GM21619 (cell line): Measurements from ENCODE around the gene DNAI4.
"Not testable (repeated sequence)": the region's sequence is repeated elsewhere in the genome, so short reads cannot be mapped to it uniquely, and the experiment has no call there.

Source experiments
- ATAC-seq: cut with Tn5 transposase; IDR thresholded peaks from one replicate; pipeline ENCODE4 v1.9.1; 2021; ENCODE audit not compliant: unreplicated experiment

Gene DNAI4

DNA sequence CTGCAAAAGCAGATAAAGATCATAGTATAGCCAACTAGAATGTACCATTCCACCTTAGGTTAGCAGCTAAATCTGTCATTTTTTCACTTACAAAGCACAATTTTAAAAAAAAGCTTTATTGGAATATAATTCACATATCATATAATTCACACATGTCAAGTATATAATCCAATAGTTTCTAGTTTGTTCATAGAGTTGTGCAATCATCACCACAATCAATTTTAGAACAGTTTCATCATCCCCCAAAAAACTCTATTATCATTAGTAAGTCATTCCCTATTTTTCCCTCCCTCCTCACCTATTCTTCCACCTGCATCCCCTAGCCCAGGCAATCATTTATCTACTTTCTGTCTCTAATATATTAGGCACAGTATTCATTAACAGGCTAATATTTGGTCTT lies 91.5 kb downstream of the DNAI4 start:
- no peak for ATAC-seq

DNA sequence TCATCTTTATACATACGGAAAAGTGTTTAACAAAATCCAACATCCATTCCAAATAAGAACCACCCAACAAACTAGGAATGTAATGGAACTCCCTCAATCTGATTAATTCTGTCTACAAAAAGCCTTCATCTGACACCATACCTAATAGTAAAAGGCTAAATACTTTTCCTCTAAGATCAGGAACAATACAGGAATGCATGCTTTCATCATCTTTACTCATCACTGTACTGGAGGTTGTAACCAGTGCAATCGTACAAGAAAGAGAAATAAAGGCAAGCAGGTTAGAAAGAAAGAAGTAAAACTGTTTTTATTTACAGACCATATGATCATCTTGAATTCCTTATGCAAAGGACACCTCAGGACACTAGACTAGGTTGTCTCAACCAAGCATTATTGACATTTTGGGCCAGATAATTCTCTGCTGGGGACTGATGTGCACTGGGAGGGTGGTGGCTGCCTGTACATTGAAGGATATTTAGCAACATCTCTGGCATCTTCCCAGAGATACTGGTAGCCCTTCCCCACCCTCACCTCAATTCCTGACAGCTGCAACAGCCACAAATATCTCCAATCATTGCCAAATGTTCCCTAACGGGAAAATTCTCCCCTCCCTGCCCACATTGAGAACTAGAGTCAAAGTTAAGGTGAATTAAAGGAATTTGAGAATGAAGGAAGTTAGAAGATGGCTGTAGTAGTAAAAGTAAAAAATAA lies 93.0 kb downstream of the DNAI4 start:
- ATAC-seq, result no peak

DNA sequence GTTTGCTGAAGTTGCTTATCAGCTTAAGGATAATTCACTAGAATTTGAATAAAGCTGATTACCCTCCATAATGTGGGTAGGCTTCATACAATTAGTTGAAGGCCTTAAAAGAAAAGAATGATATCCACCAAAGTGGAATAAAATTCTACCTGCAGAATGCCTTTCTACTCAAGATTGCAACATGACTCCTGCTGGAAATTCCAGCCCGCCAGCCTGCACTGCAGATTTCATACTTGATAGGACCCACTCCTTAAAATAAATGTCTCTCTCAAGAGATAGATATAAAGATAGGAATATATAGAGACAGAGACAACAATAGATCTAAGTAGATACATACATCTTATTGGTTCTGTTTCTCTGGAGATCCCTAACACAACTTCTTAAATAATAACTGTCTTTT lies 99.9 kb downstream of the DNAI4 start:
- no peak for ATAC-seq

DNA sequence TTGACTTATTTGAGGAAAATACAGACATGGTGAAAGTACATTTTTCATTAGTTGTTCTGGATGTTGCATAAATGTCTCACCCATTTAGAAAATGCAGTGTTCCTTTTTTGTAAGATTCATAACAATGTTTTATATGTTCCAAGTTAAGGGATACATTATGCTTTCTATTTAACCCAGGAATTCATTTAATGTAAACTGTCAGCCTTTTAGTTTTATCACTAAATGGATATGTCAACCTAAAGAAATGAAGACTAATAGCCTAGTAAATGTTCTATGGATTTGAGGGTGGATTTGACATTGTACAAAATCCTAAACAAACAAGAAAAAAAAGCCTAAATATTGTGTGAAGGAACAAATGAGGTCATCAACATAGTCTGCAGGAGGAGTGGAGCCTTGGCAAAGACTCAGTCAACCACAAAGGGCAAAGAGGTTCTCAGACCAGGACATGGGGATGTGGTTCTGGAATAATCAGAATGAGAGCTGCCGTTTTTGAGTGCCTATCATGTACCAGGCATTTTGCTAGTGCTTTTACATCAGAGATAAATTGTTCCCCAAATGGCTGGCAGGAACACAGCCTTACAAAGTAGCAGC lies 114.8 kb downstream of the DNAI4 start:
- ATAC-seq, result no peak

DNA sequence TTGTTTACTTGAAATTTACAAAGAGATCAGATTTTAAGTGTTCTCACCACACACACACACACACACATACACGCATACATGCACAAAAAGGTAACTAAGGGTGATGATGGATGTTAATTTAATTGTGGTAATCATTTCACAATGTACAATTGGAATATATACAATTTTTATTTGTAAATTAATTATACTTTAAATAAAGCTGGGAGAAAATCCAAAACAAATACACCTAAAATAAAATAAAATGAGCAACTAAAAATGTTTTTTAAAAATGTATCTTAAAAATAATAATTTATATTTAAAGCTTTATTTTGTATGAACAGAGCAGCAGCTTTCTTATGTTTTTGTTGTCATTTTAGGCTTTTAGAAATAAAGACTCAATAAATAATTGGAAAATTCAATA lies 115.4 kb downstream of the DNAI4 start:
- no peak for ATAC-seq

DNA sequence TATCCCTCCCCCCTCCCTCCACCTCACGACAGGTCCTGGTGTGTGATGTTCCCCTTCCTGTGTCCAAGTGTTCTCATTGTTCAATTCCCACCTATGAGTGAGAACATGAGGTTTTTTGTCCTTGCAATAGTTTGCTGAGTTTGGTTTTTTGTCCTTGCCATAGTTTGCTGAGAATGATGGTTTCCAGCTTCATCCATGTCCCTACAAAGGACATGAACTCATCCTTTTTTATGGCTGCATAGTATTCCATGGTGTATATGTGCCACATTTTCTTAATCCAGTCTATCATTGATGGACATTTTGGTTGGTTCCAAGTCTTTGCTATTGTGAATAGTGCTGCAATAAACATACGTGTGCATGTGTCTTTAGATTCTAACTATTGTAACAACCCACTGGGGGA lies 128.8 kb downstream of the DNAI4 start:
- ATAC-seq, result not testable (repeated sequence)

DNA sequence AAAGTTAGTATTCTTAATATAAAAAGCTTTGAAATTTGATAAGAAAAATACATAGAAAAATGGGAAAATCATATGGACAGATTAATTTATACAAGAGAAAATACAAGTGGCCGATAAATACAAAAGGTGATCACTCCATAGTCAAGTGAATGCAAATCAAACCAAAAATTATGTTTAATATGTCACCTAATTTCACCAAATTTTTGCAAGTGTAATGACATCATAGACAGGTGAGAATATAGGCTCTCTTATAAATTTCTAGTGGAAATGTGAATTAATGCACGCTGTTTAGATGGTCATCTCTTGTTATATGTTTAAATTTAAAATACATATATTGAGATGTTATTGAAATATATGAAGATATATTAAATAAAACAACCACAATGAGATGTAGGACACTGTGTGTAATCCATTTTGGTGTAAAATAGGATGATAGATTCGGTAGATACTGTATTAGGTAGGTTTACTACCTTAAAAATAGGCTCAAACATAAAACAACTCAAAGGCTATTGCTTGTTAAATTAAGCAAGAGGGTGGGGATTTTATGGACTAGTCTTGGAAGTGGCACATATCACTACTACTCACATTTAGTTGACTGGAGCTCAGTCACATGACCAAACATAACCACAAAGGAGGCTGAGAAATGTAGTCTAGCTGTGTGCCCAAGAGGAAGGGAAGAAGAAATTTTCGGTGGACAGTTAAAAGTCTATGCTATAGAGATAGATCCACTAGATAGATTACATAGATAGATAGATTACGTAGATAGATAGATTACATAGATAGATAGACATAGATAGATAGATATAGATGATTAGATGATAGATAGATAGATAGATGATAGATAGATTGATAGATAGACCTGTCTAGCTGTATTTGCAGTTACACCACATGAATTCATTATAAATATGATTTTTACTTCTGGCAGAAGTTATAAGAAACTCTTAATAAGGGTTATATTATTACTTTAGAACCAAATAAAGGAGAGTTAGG lies 132.7 kb downstream of the DNAI4 start:
- no peak for ATAC-seq

DNA sequence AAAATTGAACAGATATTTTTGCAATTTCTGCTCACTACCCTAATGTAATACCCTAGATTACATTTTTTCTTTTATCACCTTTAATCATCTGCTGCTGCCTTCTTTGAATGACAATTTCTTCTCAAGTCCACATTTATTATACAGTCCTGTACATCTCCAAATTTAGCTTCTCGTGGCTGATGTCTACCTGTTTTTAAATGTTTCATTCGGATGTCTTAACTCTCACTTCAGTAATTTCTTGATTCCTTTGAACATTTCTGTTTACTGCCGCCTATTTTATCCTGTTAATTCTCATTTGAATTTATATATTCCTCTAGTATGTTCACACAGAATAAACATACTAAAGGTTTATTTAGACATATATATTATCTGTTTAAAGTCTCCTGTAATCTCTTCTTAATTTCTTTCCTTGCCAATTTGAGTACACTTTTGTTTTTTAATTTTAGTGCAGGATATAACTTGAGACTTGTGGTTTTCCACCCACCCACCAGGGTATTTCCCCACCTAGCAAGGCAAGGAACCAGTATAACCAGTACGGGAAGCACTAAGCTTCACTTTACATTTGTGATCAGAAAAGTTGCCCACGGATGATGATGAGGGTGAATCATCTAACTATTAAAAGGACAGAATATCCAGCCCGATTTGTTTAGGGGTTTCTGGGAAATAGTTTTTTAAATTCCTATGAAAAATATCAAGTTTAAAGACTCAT lies 136.3 kb downstream of the DNAI4 start:
- peak; percentile 70 for ATAC-seq

DNA sequence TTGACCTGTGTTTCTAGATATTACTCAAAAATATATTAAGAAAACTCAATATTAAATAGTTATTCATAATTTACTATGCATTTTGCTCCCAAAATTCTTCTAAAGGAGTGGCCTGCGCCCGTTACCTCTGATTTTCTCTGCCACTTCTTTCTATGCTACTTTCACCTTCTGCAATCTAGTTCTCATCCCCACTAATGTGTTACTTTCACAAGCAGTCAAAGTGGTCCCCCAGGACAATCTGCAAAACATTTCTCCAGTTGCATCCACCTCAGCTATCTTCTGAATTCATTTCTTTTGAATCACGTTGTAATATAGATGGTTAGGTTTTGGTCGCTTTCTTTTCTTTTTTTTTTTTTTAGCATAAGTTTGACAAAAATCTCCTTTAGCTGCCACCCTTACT lies 137.0 kb downstream of the DNAI4 start:
- ATAC-seq, result peak; percentile 49

DNA sequence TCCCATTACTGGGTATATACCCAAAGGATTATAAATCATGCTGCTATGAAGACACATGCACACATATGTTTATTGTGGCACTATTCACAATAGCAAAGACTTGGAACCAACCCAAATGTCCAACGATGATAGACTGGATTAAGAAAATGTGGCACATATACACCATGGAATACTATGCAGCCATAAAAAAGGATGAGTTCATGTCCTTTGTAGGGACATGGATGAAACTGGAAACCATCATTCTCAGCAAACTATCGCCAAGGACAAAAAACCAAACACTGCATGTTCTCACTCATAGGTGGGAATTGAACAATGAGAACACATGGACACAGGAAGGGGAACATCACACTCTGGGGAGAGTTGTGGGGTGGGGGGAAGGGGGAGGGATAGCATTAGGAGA lies 138.9 kb downstream of the DNAI4 start:
- not testable (repeated sequence) for ATAC-seq

DNA sequence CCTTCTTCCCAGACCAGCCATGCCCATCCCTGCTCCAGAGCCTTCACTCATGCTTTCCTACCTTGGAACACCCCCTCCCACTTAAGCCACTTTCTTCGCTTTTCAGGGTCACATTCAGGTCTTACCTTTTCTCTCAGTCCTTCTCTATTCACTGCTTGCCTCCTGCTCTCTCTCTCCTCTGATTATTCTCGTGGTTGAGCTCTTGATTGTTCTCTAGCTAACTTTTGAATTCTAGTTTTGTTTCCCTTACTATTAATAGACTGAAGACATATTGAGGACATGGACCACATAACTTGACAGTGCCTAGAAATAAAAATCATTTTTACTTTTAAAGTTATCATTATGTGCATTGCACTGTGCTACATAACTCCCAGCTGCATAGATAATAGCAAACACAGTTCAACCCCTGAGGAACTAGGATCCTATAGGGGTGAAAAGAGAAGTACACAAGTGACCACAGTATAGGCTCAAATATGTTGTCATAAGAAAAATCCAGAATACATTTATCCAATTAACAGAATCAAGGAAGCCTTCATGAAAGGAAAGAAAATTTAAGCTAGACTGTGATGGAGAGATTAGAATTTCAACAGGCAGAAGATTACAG lies 145.1 kb downstream of the DNAI4 start:
- no peak for ATAC-seq

DNA sequence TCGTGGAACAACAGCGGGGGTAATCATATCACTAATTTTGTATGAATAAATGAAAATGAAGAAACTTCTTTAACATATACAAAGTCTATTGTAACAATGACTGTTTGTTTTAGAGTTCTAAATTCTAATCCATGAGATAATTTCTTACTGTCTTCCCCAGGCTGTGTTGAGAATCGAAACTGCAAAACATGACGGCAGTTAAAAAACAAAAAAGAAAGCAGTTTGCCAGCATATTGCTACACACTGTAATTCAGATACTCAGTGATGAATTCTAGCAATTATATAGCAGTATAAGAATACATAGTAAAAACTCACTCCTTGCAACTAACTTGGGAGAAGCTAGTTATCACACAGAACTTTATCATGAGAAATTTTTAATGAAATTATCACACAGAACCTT lies 145.7 kb downstream of the DNAI4 start:
- no peak for ATAC-seq

DNA sequence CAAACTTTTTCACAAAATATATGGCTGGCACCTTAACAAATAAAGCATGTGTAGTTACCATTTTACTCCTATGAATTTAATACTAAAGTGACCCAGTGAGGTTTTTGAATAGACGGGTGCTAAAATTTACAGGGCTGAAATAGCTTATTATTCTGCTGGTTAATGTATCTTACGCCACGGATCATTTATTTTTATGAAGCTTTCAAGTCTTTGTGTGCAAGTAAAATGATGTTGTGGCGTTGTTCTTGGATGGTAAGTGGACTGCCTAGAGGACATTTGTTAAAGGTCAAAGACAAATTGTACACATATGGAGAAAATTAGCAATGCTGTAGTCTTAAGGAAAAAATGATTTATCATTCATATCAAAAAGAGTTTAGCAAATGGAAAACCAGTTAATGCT lies 146.4 kb downstream of the DNAI4 start:
- ATAC-seq, result no peak

DNA sequence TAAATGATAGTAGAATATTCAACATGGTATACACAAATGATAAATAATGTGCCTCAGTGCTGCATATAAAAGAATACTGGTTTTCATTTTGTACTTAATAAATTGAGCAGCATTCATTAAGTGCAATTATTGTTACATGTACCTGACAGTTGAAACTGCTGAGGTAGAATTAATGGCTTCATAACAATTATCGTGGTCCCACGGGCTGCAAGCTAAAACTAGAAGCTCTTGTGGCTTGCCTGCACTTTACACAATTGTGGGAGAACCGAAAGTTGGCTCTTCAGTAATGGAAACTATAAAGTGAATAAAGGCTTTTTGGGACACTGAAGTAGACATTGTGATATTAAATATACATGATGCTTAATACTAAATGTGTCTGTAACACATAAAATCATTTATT lies 146.8 kb downstream of the DNAI4 start:
- no peak for ATAC-seq

DNA sequence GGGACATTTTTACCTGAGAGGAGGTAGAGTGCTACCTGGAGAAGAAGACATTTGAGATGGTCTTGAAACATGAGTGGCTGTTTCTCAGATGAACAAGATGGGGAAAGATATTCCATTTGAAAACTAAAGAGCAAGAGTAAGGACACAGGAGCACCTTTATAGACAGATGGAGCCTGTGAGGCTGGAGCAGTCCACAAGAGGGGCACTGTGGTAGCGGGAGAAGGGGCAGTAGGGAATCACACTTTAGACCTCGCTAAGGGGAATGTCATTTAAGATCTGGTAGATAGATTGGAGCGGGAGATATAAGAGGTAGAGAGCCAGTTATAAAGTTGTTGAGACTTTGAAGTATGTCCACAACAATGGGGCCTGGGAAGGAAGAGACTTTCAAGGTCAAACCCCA lies 149.0 kb downstream of the DNAI4 start:
- ATAC-seq, result no peak

DNA sequence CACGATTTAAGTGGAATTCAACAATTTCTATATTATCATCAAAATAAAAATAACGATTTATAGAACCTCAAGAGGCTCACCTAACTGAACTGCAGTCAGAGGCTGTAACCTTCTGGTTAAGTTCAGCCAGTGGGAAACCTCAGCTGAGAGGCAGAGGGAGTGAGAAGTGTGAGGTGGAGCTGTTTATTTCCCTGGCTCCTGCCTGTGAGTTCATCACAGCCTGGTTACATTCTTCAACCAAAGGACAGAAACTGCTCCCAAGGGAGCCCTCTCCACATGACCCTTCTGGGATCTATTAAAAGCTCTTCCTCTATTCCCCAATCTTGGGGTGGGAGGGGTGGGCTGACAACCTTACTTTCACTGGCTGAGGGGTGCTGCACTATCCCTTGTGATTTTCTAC lies 150.2 kb downstream of the DNAI4 start:
- ATAC-seq, result no peak

DNA sequence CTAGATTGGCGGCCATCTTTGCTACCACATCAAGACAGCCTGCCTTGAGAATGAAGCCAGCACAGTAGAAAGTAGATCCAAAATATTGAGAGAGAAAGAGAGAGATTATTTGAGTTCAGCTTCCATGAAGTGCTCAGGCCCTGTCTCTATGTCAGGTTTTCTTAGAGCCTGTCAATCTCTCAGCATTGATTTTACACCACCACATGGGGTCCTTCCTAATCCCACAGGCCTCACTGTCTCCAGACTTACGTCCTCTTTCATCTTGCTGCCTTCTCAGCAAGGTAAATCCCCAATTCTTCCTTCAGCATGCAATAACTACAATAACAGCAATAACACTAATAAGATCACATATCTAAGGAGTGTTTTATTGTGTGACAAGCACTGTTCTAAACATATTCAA lies 151.4 kb downstream of the DNAI4 start:
- no peak for ATAC-seq

DNA sequence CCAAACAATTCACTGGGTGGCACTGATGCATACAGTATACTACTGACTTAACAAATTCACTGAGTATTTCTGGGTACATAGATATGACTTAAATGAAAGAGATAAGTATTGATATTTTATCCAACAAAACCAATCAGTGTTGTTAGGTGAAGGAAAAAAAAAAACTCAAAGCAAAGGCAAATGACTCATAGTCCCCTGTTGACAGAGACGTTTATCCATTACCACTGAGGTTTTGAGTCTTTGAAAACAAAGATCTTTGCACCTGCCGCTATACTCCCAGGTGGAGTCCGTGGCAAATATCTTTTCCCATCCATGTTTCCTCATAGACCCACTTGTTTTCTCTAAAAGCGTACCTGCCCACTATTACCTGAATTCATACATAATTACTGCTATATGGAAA lies 154.0 kb downstream of the DNAI4 start:
- ATAC-seq, result no peak

DNA sequence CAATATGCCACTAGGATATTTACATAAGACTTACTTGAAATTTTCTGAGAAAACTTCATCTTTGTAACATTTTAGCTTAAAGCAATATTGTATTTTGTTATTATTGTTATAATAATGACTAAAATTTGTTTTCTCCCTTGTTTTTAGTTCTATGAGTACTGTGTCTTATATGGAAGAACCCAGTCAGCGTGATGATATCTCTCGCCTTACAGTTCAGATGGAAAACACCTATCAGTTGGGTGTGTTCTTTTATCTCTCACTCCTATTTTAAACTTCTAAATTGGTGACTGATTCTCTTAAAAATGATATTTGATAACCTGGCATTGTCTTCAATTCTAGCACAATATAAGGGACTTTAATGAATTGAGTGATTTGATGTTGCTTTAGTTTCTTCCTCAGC lies 154.4 kb downstream of the DNAI4 start:
- ATAC-seq, result no peak

DNA sequence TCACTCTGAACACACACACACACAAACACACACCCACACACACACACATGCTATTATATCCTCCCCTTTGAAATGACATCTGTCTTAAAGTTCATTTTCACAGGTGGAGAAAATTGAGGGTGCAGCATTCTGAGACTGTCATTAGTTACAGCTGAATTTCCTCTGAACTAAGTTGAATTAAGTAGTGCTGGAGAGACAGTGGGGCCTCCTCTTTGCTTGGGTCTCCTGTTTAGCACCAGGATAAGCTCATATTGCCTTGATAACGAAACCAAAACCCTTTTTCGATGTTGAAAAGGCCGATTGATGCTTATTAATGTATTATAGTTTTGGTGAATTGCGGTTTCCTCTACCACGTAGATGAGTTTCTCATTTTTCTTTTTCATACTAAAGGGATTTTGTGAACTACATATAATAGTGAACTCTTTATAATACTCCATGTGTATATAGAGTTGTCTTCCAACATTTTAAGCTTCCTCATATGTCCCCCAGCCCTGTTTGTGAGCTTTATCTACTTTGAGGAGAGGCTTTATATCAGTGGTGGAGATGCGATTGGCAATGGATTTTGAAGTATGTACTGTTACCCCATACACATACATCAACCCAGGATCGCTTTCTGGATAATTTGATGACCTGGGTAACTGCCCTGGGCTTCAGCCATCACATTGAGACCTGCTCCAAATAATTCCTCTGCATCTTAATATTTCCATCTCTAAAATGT lies 155.0 kb downstream of the DNAI4 start:
- ATAC-seq, result no peak
